Daoy (cell line): ENCODE measurements around the gene CD7. TPM values are rescaled to one million over a fixed set of nuclear protein-coding genes. Genes with fewer than 3 reads are reported as not detected.

Source experiments
- DNase-seq: peaks from one replicate; pipeline ENCODE4 v3.0.0-alpha.2; 2015; ENCODE audit warnings: low read depth
- total RNA-seq: library from RNA; depleted of rRNA; stranded (reverse); fragments of >200 nt; shearing (Covaris generic); gene quantifications from 2 replicates; pipeline ENCODE4 v1.2.3, GENCODE V29; 2014

CD7 gene
- total RNA-seq, 1 experiment from 2014 or later = not detected

DNA sequence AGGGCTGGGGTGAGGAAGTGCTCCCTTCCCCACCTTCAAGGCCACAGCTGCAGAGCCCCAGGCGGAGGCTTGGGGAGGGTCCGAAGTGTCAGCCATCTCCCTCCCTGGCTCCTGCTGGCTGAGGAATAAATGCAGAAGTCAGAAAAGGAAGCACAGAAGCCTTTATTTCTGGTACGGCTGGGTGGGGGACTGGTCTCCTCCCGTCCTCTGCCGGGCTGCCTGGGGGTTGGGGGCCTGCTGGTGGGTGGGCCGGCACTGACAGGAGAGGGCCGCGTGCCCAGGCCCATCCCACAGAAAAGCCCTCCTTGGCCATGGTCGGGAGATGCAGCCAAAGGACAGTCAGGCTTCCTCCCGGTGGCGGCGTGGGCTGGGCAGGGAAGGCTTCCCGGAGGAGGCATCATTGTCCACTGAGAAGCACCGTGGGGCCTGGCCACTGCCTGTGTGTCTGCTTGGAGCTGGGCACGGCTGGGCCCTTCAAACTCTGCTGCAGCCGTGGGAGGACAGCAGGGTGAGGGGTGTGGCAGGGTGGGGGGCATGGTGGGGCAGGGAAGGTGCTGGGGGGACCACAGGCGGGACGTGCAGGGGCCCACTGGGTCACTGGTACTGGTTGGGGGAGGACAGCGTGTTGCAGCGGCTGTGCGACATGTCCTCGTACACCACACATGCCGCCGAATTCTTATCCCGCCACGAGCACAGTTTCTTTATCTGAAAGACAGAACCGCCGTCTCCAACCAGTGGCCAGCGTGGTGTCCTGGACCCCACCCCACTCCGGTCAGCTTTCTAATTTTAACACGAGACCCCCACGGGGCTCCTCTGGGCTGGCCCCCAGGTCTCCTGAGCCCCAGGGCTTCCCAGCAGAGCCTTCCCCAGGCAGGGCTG lies 2.4 kb downstream of the CD7 start:
- DNase-seq = no peak

DNA sequence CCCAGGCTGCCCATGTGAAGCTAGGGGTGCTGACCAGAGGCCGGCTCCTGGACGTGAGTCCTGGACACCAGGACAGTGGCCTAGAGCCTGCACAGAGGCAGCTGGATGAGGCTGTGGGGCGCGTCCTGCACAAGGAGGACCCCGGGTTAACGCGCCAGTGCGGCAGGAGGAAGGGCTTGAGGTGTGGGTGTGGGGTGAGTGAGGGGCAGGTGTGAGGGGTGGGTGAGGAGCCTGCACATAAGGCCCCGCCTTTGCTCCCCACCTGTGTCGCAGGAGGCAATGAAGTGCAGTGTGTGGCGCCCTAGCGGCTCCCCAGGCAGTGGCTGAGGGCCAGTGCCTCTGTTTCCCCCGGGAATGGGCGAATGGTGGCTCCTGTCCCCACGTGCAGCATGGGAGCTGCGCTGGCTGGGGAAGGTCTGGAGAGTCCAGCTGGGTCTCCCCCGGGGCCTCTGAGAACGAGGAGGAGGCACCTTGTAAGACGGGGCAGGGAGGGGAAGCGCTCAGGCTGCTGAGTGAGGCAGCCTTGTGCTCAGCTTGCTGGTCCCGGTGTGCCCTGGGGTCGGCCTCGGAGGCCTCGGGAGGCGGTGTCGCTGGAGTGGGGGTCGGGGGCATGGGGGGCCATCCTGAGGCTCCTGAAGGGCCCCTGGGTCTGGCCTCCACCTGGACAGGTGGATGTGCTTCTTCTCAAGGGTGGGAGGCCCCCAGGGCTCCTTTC lies 3.2 kb downstream of the CD7 start:
- no peak for DNase-seq

DNA sequence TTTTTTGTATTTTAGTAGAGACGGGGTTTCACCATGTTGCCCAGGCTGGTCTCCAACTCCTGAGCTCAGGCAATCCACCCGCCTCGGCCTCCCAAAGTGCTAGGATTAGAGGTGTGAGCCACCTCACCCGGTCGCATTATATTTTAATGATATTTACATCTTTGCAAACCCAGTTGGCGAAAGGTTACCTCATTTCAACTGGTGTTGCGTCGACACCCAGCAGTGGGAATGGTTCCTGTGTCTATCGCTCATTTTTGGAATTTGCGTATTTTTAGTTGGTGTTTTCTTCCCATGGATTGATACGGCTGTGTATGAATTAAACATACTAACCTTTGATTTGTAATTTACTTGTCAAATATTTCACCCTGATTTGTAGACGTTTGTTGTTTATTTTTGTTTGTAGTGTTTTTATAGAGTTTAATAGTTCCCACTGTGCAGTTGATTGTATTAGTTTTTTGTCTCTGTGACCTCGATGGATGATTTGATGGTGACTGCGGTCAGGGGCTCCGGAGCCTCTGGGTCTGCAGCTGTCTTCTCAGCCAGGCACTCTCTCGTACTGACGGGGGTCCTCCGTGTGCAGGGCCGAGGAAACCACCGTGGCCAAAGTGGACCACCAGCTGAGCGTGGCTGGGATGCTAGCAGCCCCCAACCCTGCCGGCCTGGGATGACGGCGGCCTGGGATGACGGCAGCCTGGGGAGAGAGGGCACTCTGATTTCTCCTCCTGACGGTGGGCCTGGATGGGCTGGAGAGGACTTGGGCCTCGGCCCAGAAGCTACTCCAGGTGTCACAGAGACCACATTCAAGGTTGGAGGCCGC lies 4.0 kb downstream of the CD7 start:
- no peak for DNase-seq

DNA sequence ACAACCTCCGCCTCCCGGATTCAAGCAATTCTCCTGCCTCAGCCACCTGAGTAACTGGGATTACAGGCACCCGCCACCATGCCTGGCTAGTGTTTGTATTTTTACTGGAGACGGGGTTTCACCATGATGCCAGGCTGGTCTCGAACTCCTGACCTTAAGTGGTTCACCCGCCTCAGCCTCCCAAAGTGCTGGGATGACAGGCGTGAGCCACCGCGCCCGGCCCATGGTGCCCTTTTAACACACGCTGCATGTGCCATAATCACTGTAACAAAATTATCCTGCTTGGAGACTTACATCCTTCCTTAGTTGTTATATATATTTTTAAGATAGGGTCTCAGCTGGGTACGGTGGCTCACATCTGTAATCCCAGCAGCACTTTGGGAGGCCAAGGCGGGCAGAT lies 5.4 kb downstream of the CD7 start:
- DNase-seq = no peak

- no peak for DNase-seq
Observed at GRCh38 chr17:82310877-82311276, 6.5 kb downstream of the CD7 start.

- DNase-seq = no peak
Observed at GRCh38 chr17:82309656-82310570, 7.5 kb downstream of the CD7 start.

GRCh38 chr17:82305727-82306300 lies 11.6 kb downstream of the CD7 start:
- DNase-seq = no peak

- DNase-seq = no peak
Observed at GRCh38 chr17:82304826-82305726, 12.3 kb downstream of the CD7 start.

- DNase-seq = no peak
Observed at GRCh38 chr17:82303944-82304808, 13.2 kb downstream of the CD7 start.

DNA sequence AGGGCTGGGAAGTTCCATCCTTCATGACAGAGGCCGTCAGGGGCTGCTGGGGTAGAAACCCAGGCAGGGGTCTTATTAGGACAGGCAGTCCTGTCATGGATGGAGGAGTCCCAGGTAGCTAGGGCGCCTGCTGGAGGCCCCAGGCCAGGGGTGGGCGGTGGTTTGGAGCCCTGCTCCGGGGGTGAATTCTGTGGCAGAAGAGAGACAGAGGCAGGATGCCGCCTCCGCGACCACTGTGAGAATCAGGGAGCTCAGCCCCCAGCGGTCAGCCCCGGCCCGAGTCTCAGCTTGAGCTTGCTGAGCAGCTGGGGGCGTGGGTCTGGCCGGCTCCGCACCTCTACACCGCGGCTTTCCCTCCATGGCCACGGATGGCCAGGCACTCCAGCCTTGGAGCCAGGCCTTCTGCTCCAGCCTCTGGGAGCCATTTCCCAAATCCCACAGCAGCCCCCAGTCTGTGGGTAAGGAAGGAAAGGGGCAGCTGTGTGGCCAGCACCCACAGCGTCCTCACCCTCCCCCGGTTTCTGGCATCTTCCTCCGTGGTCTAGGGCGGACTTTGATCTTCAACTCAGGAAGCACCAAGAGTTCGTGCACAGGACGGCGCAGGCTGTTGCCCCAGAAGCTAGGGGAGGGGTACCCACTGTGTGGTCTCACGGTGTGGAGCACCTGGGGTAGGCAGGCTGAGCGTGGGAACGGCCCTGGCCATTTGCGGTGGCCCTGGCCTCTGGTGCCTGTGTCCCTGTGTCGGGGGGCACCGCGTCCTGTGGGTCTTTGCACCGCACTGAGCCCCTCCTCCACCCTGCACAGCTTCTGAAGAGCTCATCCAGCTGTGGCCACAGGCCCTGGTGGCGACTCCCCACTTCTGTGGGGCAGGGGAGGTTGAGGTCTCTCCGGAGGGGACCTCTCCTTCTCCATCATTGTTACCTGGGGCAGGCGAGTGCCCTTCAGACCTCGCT lies 14.1 kb downstream of the CD7 start:
- DNase-seq = no peak

DNA sequence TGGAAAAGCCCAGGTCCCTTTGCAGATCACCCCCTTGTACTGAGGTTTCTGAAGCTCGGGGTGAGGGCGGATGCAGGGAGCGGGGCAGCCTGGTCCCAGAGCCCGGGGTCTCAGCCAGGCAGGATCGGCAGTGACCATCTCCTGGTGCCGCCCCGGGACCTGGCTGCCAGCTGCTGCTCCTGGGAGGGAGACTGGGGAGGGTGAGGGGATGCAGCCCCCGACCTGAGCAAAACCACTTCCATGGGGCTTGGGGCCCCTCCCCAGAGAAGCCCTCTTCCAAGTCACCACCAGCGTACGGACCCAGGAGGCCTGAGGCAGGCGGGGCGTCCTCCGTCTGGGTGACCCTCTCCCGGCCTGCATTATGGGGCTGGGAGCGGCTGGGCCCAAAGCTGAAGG lies 14.8 kb downstream of the CD7 start:
- DNase-seq = no peak

- no peak for DNase-seq
Observed at GRCh38 chr17:82301916-82302567, 15.4 kb downstream of the CD7 start.

DNA sequence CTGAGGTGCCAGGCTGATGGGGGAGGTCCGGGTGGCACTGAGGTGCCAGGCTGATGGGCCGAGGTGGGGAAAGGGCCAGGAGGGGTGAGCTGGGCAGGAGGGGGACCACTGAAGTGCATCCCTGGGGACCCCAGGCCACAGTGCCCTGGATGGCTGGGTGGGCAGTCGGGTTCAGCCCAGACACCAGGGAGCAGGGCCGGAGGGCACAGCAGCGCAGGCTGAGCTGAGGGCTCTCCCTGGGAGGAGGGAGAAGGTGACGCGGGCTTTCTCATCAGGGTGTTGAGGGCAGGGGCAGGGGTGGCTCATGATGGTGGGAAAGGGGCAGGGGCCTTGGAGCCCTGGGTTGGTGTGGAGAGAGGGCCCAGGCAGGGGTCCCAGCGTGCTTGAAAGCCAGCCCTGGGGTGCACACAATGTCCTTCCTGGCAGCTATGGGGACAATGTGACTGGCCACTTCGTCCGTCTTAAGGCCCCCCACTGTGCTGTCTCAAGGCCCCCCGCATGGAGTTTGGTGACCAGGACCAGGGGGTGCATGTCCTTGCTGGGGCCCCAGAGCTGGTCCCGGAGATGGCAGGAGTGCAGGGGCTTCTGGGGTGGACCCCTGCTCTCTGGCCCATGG lies 16.0 kb downstream of the CD7 start:
- DNase-seq = no peak

DNA sequence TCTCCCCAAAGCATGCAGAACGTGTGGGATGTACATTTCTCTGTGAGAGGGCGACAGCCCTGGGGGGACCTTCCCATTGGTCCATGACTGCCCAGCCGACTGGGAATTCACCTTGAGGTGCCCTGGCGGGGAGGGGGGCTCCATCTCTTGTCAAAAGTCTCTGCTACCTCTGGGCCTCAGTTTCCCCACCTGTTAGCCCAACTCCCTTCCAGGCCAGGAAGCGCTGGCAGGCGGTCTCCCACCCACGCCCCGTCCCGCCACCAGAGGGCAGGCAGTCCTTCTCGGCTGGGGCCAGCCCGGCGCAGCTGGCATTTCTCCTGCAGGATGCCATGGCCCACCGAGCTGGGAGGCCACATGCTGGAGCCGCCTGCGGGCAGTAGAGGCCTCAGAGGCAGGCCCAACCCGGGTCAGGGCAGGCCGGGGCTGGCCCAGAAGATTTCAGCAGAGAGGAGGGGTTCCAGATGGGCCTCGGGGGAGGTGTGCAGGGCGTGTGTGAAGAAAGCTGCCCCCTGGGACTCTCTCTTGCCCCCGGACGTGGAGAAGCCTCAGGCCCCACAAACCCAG lies 16.6 kb downstream of the CD7 start:
- peak; percentile 73 for DNase-seq

- DNase-seq = no peak
Observed at GRCh38 chr17:82300228-82300627, 17.2 kb downstream of the CD7 start.

GRCh38 chr17:82299452-82299851 lies 18.0 kb downstream of the CD7 start:
- no peak for DNase-seq
